Measurements from ENCODE around the gene RAB22A.

GRCh38 chr20:58268421-58268821, 41.1 kb upstream of the RAB22A start:
- TF ChIP-seq POLR2A (IDR thresholded peaks at IDR 0.05): no peak
- TF ChIP-seq EP300 (IDR thresholded peaks at IDR 0.05): no peak
- TF ChIP-seq POLR2AphosphoS5 (IDR thresholded peaks at IDR 0.05): no peak

All from sigmoid colon (tissue), 4 donors.